ENCODE results near the gene TUBE1. TPM values are rescaled to one million over a fixed set of nuclear protein-coding genes. Genes with fewer than 3 reads are reported as not detected.
"Not testable (repeated sequence)": the region's sequence is repeated elsewhere in the genome, so short reads cannot be mapped to it uniquely, and the experiment has no call there.

The TUBE1 gene
- 71.3 and 84.5 TPM in 2 replicates for total RNA-seq (2014; rRNA removed; shearing (Covaris generic))

DNA sequence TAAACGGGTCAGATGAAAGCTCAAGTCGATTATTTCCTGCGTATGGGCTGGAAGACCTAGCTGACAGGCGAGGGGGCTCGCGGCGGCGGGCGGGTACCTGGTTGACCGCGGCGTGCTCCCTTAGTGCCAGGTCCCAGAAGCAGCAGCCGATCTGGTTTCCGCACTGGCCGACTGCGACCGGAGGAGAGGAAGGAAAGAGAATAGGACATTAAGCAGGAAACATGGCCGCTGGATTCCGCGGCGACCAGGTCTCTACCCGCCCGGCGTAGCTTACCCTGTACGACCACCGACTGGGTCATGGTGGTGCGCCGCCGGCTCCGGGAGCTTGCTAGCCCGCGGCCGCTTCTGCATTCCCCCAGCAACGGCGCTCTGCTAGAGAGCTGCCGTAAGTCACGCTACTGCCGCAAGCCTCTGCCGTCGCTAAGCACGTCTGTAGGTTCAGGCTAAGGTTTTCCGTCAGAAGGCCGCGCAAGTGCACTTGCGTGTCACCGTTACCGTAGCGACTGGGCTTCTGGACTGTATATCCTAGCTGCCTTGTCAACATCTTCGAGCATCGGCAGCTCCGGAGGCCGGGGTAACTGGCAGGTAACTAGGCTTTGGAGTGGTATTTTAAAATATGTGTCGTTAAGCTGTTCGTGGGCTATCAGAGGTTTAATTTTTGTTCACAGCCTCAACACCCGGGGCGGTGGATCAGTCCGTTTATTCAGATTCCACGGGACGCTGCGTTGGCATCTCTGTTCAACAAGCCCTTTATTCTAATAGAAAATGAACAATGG is at the start of gene TUBE1, which contains the start of gene FAM229B:
Gene TUBE1 (minus strand): TSS at position 347 of the 776 bp plus-strand sequence. CDS start 48 bp downstream, at position 299.
Gene FAM229B (plus strand): TSS at position 456 of the 776 bp plus-strand sequence. CDS start 11,693 bp downstream, outside the sequence.
- peaks cover 32% of the 10 kb centered on the region for H3K36me3 ChIP-seq
- H3K4me1 ChIP-seq, result no peaks in the 10 kb centered on the region
- no peaks in the 10 kb centered on the region for H3K9me3 ChIP-seq (replicated peaks)
- H3K27ac ChIP-seq, result peak within 1 kb of the TSS; percentile 79
- H3K27me3 ChIP-seq, result no peaks in the 10 kb centered on the region
- peak within 1 kb of the TSS; percentile 69 for H3K4me3 ChIP-seq
- peak; percentile 95 to 97 for DNase-seq

- Histone ChIP-seq H3K36me3 (peaks cover 2% of the 10 kb centered on the region), H3K4me1 (no peaks in the 10 kb centered on the region), H3K9me3 (replicated peaks) (no peaks in the 10 kb centered on the region), H3K27me3 (no peaks in the 10 kb centered on the region), H3K27ac (no peak overlapping the region), H3K4me3 (no peak overlapping the region)
- no peak for DNase-seq
Measured at GRCh38 chr6:112130878-112131277, 43.6 kb upstream of the TUBE1 start.

DNA sequence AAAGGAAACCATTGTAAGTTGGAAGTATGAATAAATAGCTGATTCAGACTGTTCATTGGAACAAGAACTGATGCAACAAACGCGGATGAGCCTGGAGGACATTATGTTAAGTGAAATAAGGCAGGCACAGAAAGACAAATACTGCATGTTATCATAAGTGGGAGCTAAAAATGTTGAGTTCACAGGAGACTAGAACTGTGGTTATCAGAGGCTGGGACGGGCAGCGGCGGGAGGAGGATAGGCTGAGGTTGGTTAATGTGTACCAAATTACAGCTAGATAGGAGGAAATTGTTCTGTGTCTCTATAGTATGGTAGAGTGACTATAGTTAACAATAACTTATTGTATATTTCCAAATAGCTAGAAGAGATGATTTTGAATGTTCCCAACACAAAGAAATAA is 40.9 kb upstream of the TUBE1 start:
- Histone ChIP-seq H3K4me3 (no peak overlapping the region), H3K9me3 (replicated peaks) (no peaks in the 10 kb centered on the region), H3K27me3 (no peaks in the 10 kb centered on the region), H3K36me3 (no peaks in the 10 kb centered on the region), H3K4me1 (no peaks in the 10 kb centered on the region), H3K27ac (no peak overlapping the region)
- DNase-seq, result no peak

GRCh38 chr6:112123982-112124381 is 36.7 kb upstream of the TUBE1 start:
- H3K27me3 ChIP-seq, result no peaks in the 10 kb centered on the region
- peaks cover 2% of the 10 kb centered on the region for H3K4me1 ChIP-seq
- no peak overlapping the region for H3K4me3 ChIP-seq
- H3K9me3 ChIP-seq (replicated peaks), result no peaks in the 10 kb centered on the region
- H3K36me3 ChIP-seq, result no peaks in the 10 kb centered on the region
- H3K27ac ChIP-seq, result no peak overlapping the region
- no peak for DNase-seq

- Histone ChIP-seq H3K9me3 (replicated peaks) (no peaks in the 10 kb centered on the region), H3K27ac (no peak overlapping the region), H3K4me3 (no peak overlapping the region), H3K27me3 (no peaks in the 10 kb centered on the region), H3K4me1 (peaks cover 13% of the 10 kb centered on the region), H3K36me3 (no peaks in the 10 kb centered on the region)
- DNase-seq, result no peak
Measured at GRCh38 chr6:112122756-112123155, 35.5 kb upstream of the TUBE1 start.

- Histone ChIP-seq H3K4me1 (peaks cover 48% of the 10 kb centered on the region), H3K27me3 (no peaks in the 10 kb centered on the region), H3K9me3 (replicated peaks) (no peaks in the 10 kb centered on the region), H3K36me3 (no peaks in the 10 kb centered on the region), H3K27ac (peak overlapping the region; percentile 87), H3K4me3 (no peak overlapping the region)
- DNase-seq, result peak; percentile 63 to 85
Measured at GRCh38 chr6:112118034-112118433, 30.8 kb upstream of the TUBE1 start.

GRCh38 chr6:112117554-112117953 is 30.3 kb upstream of the TUBE1 start:
- Histone ChIP-seq H3K27me3 (no peaks in the 10 kb centered on the region), H3K36me3 (no peaks in the 10 kb centered on the region), H3K4me1 (peaks cover 53% of the 10 kb centered on the region), H3K4me3 (no peak overlapping the region), H3K27ac (peak overlapping the region; percentile 87), H3K9me3 (replicated peaks) (no peaks in the 10 kb centered on the region)
- DNase-seq, result peak; percentile 26 to 54

DNA sequence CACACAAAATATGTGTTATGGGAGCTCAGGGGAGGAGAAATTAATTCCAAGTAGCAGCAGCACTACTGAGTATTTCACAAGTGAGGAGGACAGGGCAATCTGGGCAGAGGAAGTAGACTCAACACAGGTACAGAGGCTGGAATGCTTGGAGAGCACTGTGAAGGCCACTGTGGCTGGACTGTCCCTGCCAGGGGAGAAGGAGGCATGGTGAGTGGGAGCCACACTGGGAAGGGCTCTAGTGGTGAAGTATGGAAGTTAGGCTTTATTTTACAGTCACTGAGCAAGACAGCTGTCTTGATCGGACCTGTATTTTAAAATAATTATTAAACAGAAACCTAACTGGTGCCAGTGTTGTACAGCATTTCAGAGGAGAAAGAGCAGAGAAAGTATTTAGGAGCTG is 28.9 kb upstream of the TUBE1 start:
- H3K36me3 ChIP-seq, result no peaks in the 10 kb centered on the region

GRCh38 chr6:112114577-112115223 is 27.4 kb upstream of the TUBE1 start:
- Histone ChIP-seq H3K9me3 (replicated peaks) (no peaks in the 10 kb centered on the region), H3K27ac (no peak overlapping the region; the same call in 1 of the 2 replicates), H3K4me3 (no peak overlapping the region), H3K4me1 (peaks cover 66% of the 10 kb centered on the region), H3K27me3 (no peaks in the 10 kb centered on the region), H3K36me3 (no peaks in the 10 kb centered on the region)
- DNase-seq, result no peak

More for the DNA sequence above, 28.9 kb upstream of the TUBE1 start:
- H3K27me3 ChIP-seq, result no peaks in the 10 kb centered on the region
- H3K4me3 ChIP-seq, result no peak overlapping the region
- H3K4me1 ChIP-seq, result peaks cover 60% of the 10 kb centered on the region
- DNase-seq, result peak in 1 of 2 experiments; percentile 37
- H3K9me3 ChIP-seq (replicated peaks), result no peaks in the 10 kb centered on the region
- H3K27ac ChIP-seq, result no peak overlapping the region; the same call in 1 of the 2 replicates

DNA sequence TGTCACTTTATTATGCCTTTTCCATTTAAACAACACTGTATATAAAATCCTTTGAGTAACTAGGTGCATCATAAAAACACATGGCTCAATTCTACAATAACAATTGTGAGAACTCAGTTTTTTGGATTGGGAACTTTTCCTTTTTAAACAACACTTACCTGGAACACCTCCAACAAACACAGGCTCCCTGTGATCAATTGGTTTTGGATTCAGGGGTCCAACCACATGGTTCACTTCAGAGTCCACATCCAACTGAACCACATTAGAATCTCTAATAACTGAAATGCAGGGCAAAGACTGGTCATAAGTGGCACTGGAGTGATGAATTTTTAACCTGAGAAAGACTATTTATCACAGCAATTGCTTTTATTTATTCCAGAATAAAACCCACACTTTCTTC is 26.6 kb upstream of the TUBE1 start:
- no peaks in the 10 kb centered on the region for H3K9me3 ChIP-seq (replicated peaks)
- H3K27ac ChIP-seq, result peak overlapping the region; percentile 87
- no peaks in the 10 kb centered on the region for H3K36me3 ChIP-seq
- DNase-seq, result no peak
- H3K4me1 ChIP-seq, result peaks cover 70% of the 10 kb centered on the region
- no peak overlapping the region; the same call in 1 of the 2 replicates for H3K4me3 ChIP-seq
- H3K27me3 ChIP-seq, result no peaks in the 10 kb centered on the region

DNA sequence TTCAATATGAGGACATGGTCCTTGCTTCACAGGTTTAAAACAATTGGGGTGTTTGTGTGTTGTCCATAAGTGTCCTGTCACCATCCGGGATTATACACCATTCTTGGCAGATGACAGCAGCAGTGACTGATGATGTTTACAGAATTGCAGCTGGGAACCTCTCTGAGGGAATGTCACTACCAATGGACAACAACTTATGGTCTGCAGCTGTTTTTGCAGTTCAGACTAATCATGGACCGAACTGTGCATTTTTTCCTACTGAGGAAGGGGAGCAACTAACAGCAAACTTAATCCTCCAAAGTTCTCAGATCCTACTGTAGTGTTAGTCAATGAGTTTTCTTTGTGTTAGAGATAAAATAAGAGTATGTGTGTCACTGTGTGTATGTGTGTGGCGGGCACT is 26.1 kb upstream of the TUBE1 start:
- Histone ChIP-seq H3K27ac (peak overlapping the region; percentile 87), H3K36me3 (no peaks in the 10 kb centered on the region)
- DNase-seq, result peak; percentile 77 to 91

GRCh38 chr6:112109262-112109661 is 22.0 kb upstream of the TUBE1 start:
- H3K36me3 ChIP-seq, result no peaks in the 10 kb centered on the region
- peaks cover 3% of the 10 kb centered on the region for H3K9me3 ChIP-seq (replicated peaks)
- H3K4me1 ChIP-seq, result peaks cover 36% of the 10 kb centered on the region
- H3K27ac ChIP-seq, result peak overlapping the region; percentile 58
- H3K4me3 ChIP-seq, result peak overlapping the region; percentile 34
- H3K27me3 ChIP-seq, result no peaks in the 10 kb centered on the region
- DNase-seq, result peak; percentile 76 to 82

More for the DNA sequence above, 26.1 kb upstream of the TUBE1 start:
- Histone ChIP-seq H3K27me3 (no peaks in the 10 kb centered on the region), H3K9me3 (replicated peaks) (no peaks in the 10 kb centered on the region), H3K4me3 (peak overlapping the region; percentile 5; the same call in 1 of the 2 replicates), H3K4me1 (peaks cover 65% of the 10 kb centered on the region)

- H3K4me3 ChIP-seq, result no peak overlapping the region
- H3K27ac ChIP-seq, result no peak overlapping the region
- H3K36me3 ChIP-seq, result 0 out of 2 replicates have a peak, but pooled peaks cover 3% of the 10 kb centered on the region
- H3K27me3 ChIP-seq, result no peaks in the 10 kb centered on the region
- peaks cover 3% of the 10 kb centered on the region for H3K9me3 ChIP-seq (replicated peaks)
- no peak for DNase-seq
- H3K4me1 ChIP-seq, result peaks cover 12% of the 10 kb centered on the region
Measured at GRCh38 chr6:112106562-112106961, 19.3 kb upstream of the TUBE1 start.

DNA sequence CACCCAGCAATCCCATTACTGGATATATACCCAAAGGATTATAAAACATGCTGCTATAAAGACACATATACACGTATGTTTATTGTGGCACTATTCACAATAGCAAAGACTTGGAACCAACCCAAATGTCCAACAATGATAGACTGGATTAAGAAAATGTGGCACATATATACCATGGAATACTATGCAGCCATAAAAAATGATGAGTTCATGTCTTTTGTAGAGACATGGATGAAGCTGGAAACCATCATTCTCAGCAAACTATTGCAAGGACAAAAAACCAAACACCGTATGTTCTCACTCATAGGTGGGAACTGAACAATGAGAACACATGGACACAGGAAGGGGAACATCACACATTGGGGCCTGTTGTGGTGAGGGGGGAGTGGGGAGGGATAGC is 18.7 kb upstream of the TUBE1 start:
- not testable (repeated sequence) for H3K27ac ChIP-seq; H3K27me3 ChIP-seq; H3K9me3 ChIP-seq (replicated peaks); H3K4me3 ChIP-seq; DNase-seq; H3K36me3 ChIP-seq
- H3K4me1 ChIP-seq, result peaks cover 12% of the 10 kb centered on the region

DNA sequence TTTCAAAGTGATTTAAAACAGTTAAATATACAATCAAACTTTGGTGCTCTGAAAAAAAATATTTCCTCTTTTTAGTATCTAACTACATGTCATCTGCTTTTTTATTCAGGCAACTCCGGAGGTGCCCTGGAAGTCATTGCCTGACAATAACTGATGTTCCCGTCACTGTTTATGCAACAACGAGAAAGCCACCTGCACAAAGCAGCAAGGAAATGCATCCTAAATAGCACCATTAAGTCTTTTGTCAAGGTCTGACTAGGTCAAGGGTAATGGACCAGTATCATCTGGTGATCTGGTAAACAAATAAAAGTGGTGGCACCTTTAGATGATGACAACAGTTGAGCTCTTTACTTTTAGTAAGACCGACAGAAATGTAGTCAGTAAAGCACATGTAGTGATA is 13.3 kb upstream of the TUBE1 start:
- H3K9me3 ChIP-seq (replicated peaks), result peaks cover 3% of the 10 kb centered on the region
- no peaks in the 10 kb centered on the region for H3K4me1 ChIP-seq
- H3K36me3 ChIP-seq, result peaks cover 13% of the 10 kb centered on the region; the same call in 1 of the 2 replicates
- DNase-seq, result no peak
- H3K4me3 ChIP-seq, result no peak overlapping the region
- H3K27ac ChIP-seq, result no peak overlapping the region
- no peaks in the 10 kb centered on the region for H3K27me3 ChIP-seq
